Measurements from ENCODE around the gene MAP3K19.

MAP3K19 gene

GRCh38 chr2:134927195-134927594 is 120.1 kb downstream of the MAP3K19 start:
- DNase-seq (ENCODE audit: low read depth in 2 of 2), result no peak

- no peak for DNase-seq (ENCODE audit: low read depth in 2 of 2)
Observed at GRCh38 chr2:134926231-134926931, 120.9 kb downstream of the MAP3K19 start.

GRCh38 chr2:134924912-134925311 is 122.3 kb downstream of the MAP3K19 start:
- DNase-seq (ENCODE audit: low read depth in 2 of 2), result no peak

- peak; percentile 27 to 44 for DNase-seq (ENCODE audit: low read depth in 2 of 2)
Observed at GRCh38 chr2:134919341-134920210, 127.7 kb downstream of the MAP3K19 start.

GRCh38 chr2:134918526-134919340 is 128.5 kb downstream of the MAP3K19 start, which contains the start of gene CCNT2:
Gene CCNT2 (plus strand): TSS chr2:134918822. CDS start chr2:134918855, 33 bp downstream.
- peak; percentile 98 to 99 for DNase-seq (ENCODE audit: low read depth in 2 of 2)

GRCh38 chr2:134917888-134918525 is 129.2 kb downstream of the MAP3K19 start:
- no peak for DNase-seq (ENCODE audit: low read depth in 2 of 2)

GRCh38 chr2:134917360-134917865 is 129.8 kb downstream of the MAP3K19 start:
- no peak for DNase-seq (ENCODE audit: low read depth in 2 of 2)
